Gastrocnemius medialis (tissue), 4 donors: ENCODE results near the gene FOXF2.

Source experiments
- POLR2A ChIP-seq, 2 donors: fragments of 450-650 bp; IDR thresholded peaks; one replicate each; pipeline ENCODE4 v1.6.1; 2017; ENCODE audit warnings: antibody characterized with exemption in 2 of 2, mild to moderate bottlenecking in 2 of 2, moderate library complexity in 2 of 2
- TF ChIP-seq, protein P1 (sequence below), 5 experiments: fragments of 450-650 bp in 3 of 5; fragments of 200-600 bp in 2 of 5; sonication (generic) in 2 of 5; IDR thresholded peaks in 4 of 5; conservative IDR thresholded peaks in 1 of 5; 1 replicate in 4 of 5; 2 replicates in 1 of 5; pipeline ENCODE4 v1.5.1; 2016 to 2019; ENCODE audit warnings: antibody characterized with exemption in 5 of 5, mild to moderate bottlenecking in 3 of 5, moderate library complexity in 3 of 5

DNA sequence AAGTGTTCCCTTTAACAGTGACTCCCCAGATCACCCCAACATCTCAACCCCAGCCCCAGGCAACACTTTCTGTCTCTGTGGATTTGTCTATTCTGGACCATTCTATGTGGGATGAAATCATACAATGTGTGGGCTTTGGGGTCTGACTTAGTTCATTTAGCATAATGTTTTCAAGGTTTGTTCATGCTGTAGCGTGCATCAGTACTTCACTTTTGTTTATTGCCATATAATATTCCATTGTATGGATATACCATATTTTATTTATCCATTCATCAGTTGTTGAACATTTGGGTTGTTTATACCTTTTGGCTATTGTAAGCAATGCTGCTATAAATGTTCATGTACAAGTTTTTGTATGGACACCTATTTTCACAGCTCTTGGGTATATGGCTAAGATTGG is 31.0 kb downstream of the FOXF2 start:
- TF ChIP-seq, protein P1, sequence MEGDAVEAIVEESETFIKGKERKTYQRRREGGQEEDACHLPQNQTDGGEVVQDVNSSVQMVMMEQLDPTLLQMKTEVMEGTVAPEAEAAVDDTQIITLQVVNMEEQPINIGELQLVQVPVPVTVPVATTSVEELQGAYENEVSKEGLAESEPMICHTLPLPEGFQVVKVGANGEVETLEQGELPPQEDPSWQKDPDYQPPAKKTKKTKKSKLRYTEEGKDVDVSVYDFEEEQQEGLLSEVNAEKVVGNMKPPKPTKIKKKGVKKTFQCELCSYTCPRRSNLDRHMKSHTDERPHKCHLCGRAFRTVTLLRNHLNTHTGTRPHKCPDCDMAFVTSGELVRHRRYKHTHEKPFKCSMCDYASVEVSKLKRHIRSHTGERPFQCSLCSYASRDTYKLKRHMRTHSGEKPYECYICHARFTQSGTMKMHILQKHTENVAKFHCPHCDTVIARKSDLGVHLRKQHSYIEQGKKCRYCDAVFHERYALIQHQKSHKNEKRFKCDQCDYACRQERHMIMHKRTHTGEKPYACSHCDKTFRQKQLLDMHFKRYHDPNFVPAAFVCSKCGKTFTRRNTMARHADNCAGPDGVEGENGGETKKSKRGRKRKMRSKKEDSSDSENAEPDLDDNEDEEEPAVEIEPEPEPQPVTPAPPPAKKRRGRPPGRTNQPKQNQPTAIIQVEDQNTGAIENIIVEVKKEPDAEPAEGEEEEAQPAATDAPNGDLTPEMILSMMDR (IDR thresholded peaks at IDR 0.05 in 4 of 5, conservative IDR thresholded peaks at IDR 0.05 in 1 of 5): no peak
- TF ChIP-seq POLR2A (IDR thresholded peaks at IDR 0.05): no peak
